ENCODE results near the gene PCDHA11. TPM values are rescaled to one million over a fixed set of nuclear protein-coding genes. Genes with fewer than 3 reads are reported as not detected.

Gene PCDHA11
- total and polyA plus RNA-seq, 10 of the 15 experiments (the other 5 are each of a cell fraction or from before 2014, with no cell fraction given), result 0.06 TPM; not detected in 9

DNA sequence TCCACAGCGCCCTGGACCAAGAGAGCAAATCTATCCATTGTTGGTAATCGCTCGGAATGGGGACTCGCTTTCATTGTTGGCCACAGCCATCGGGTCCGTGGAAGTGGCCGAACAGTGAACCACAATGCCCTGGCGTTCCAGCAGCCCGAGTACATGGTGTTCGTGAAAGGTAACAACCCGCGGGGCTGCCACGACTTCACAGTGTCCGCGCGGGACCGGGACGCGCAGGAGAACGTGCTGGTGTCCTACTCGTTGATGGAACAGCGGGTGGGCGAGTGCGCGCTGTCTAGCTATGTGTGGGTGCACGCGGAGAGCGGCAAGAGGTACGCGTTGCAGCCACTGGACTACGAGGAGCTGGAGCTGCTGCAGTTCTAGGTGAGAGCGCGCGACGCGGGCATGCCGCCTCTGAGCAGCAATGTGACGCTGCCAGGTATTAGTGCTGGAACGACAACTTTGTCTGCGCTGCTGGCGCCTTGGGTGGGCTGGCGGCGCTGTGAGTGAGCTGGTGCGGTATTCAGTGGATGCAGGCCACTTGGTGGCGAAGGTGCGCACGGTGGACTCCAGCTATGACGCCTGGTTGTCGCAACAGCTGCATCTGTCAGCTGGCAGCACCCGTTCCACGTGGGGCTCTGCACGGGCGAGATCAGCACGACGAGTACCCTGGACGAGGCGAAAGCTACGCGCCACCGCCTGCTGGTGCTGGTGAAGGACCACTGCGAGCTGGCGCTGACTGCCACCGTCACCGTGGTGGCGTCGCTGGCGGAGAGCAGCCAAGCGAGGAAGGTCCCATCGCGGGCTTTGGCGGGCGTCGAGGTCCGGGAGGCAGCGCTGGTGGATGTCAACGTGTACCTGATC, 6.1 kb upstream of the PCDHA11 start:
- Histone ChIP-seq H4K20me1 (ENCODE audit: control insufficient read depth, insufficient read depth) (no peaks in the 10 kb centered on the region), H3K4me2 (ENCODE audit: control insufficient read depth, insufficient read depth) (no peak overlapping the region), H3K4me1 (ENCODE audit: control insufficient read depth, insufficient read depth, low read length) (no peaks in the 10 kb centered on the region), H3K27me3 (replicated peaks in 1 of 2; ENCODE audit: control insufficient read depth in 2 of 2, insufficient read depth in 2 of 2, low read length in 1 of 2) (no peaks in the 10 kb centered on the region), H3K4me3 (no peak overlapping the region), H3K36me3 (ENCODE audit: control insufficient read depth in 2 of 2, insufficient read depth in 2 of 2, low read length in 1 of 2) (no peaks in the 10 kb centered on the region), H3K9me3 (replicated peaks; ENCODE audit: control insufficient read depth, insufficient read depth, low read length) (no peaks in the 10 kb centered on the region; the same call in 2 of the 3 replicates), H3K27ac (ENCODE audit: control insufficient read depth, insufficient read depth) (no peak overlapping the region), H3K9ac (ENCODE audit: control insufficient read depth, insufficient read depth, low read length) (no peak overlapping the region), H2AFZ (ENCODE audit: control insufficient read depth, low read depth, low read length) (no peak overlapping the region), H3K79me2 (ENCODE audit: control insufficient read depth, insufficient read depth, low read length) (no peaks in the 10 kb centered on the region)
- intact Hi-C loops (cut with micrococcal nuclease; ENCODE audit: unreplicated experiment), result no loop called here
- POLR2A ChIA-PET, result no interaction called here
- no TSS peak for BruUV-seq (replicated peaks)
- SMC1A ChIA-PET (ENCODE audit: uncharacterized antibody, unreplicated experiment), result no interaction called here
- in situ Hi-C loops (cut with MboI), result no loop called here
- FAIRE-seq (no peak), DNase-seq (ENCODE audit: low read depth, low spot score) (no peak), ATAC-seq (no peak)
- WGBS (ENCODE audit: insufficient coverage, insufficient replicate concordance, low lambda C conversion rate, missing lambda C conversion rate), result 82% methylated on average over 62 of the region's 76 CpGs
- RAD21 ChIA-PET (ENCODE audit: unreplicated experiment), result no interaction called here
- CTCF ChIA-PET, result no interaction called here
- no peak for TF ChIP-seq NR2C2 (IDR thresholded peaks at IDR 0.05; ENCODE audit: borderline replicate concordance, control insufficient read depth, insufficient read length, low read depth)

DNA sequence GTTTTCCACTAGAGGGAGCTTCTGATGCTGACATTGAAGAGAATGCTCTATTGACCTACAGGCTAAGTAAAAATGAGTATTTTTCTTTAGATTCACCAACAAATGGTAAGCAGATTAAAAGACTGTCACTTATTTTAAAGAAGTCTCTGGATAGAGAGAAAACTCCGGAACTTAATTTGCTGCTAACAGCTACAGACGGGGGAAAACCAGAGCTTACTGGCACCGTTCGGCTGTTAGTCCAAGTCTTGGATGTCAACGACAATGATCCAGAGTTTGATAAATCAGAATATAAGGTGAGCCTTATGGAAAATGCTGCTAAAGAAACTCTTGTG, 764 bp downstream of the PCDHA11 start:
- Histone ChIP-seq H4K20me1 (ENCODE audit: control insufficient read depth, insufficient read depth) (no peaks in the 10 kb centered on the region), H3K36me3 (ENCODE audit: control insufficient read depth in 2 of 2, insufficient read depth in 2 of 2, low read length in 1 of 2) (no peaks in the 10 kb centered on the region), H2AFZ (ENCODE audit: control insufficient read depth, low read depth, low read length) (no peak overlapping the region), H3K9ac (ENCODE audit: control insufficient read depth, insufficient read depth, low read length) (no peak overlapping the region), H3K4me2 (ENCODE audit: control insufficient read depth, insufficient read depth) (no peak overlapping the region), H3K27ac (ENCODE audit: control insufficient read depth, insufficient read depth) (no peak overlapping the region), H3K4me1 (ENCODE audit: control insufficient read depth, insufficient read depth, low read length) (no peaks in the 10 kb centered on the region), H3K27me3 (replicated peaks in 1 of 2; ENCODE audit: control insufficient read depth in 2 of 2, insufficient read depth in 2 of 2, low read length in 1 of 2) (no peaks in the 10 kb centered on the region), H3K9me3 (replicated peaks; ENCODE audit: control insufficient read depth, insufficient read depth, low read length) (no peaks in the 10 kb centered on the region; the same call in 1 of the 3 replicates), H3K4me3 (no peak overlapping the region), H3K79me2 (ENCODE audit: control insufficient read depth, insufficient read depth, low read length) (no peaks in the 10 kb centered on the region)
- DNase-seq (ENCODE audit: low read depth, low spot score), result no peak
- ATAC-seq, result no peak
- ChIA-PET SMC1A (ENCODE audit: uncharacterized antibody, unreplicated experiment) (no interaction called here), RAD21 (ENCODE audit: unreplicated experiment) (no interaction called here), CTCF (interaction anchor here (0.6 to 0.9 kb wide), 3 partner anchors 9 to 680 kb away, joined by 3 to 4 read pairs (median 4); no protein-coding TSS in a partner anchor), POLR2A (no interaction called here)
- WGBS (ENCODE audit: insufficient coverage, insufficient replicate concordance, low lambda C conversion rate, missing lambda C conversion rate), result 84% methylated on average over 5 of the region's 5 CpGs
- intact Hi-C loops (cut with micrococcal nuclease; ENCODE audit: unreplicated experiment) (no loop called here), in situ Hi-C loops (cut with MboI) (no loop called here)
- FAIRE-seq, result no peak
- TF ChIP-seq HDGF (IDR thresholded peaks at IDR 0.05), result no peak
- TF ChIP-seq, protein P1, sequence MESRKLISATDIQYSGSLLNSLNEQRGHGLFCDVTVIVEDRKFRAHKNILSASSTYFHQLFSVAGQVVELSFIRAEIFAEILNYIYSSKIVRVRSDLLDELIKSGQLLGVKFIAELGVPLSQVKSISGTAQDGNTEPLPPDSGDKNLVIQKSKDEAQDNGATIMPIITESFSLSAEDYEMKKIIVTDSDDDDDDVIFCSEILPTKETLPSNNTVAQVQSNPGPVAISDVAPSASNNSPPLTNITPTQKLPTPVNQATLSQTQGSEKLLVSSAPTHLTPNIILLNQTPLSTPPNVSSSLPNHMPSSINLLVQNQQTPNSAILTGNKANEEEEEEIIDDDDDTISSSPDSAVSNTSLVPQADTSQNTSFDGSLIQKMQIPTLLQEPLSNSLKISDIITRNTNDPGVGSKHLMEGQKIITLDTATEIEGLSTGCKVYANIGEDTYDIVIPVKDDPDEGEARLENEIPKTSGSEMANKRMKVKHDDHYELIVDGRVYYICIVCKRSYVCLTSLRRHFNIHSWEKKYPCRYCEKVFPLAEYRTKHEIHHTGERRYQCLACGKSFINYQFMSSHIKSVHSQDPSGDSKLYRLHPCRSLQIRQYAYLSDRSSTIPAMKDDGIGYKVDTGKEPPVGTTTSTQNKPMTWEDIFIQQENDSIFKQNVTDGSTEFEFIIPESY (IDR thresholded peaks at IDR 0.05), result no peak
- no peak for TF ChIP-seq GABPA (IDR thresholded peaks at IDR 0.05; ENCODE audit: low read depth)
- no peak for TF ChIP-seq MTA3 (IDR thresholded peaks at IDR 0.05; ENCODE audit: borderline replicate concordance, low read length)
- no peak for TF ChIP-seq PAX5 (IDR thresholded peaks at IDR 0.05; ENCODE audit: borderline replicate concordance, low read depth, low read length)
- no peak for TF ChIP-seq NBN (IDR thresholded peaks at IDR 0.05)
- no peak for TF ChIP-seq POLR2AphosphoS2 (IDR thresholded peaks at IDR 0.05; ENCODE audit: low read depth, low read length)
- TF ChIP-seq PAX8 (IDR thresholded peaks at IDR 0.05), result no peak
- TF ChIP-seq SPI1 (IDR thresholded peaks at IDR 0.05; ENCODE audit: borderline replicate concordance, insufficient read depth, low read depth, low read length), result no peak
- no TSS peak for BruUV-seq (replicated peaks)

All from GM12878 (cell line).